OCI-LY1 (cell line): ENCODE results near the gene NHERF2.

Experiments
- H2AFZ ChIP-seq: fragments of 200-600 bp; sonication (generic), shearing (Covaris generic); 2 replicates; pipeline ENCODE4 v1.6.0; 2014; ENCODE audit warnings: antibody characterized with exemption, mild to moderate bottlenecking, low read length
- H3F3A ChIP-seq: fragments of 200-600 bp; sonication (generic), shearing (Covaris generic); 2 replicates; pipeline ENCODE4 v1.6.0; 2014; ENCODE audit warnings: mild to moderate bottlenecking, antibody characterized with exemption, low read length, moderate library complexity; ENCODE audit not compliant: insufficient read depth
- H3K27ac ChIP-seq: fragments of 200-600 bp; sonication (generic); 2 replicates; pipeline ENCODE4 v1.5.1; 2014; ENCODE audit warnings: low read length, mixed run types, mild to moderate bottlenecking, low read depth; ENCODE audit not compliant: poor library complexity, severe bottlenecking
- H3K27me3 ChIP-seq: fragments of 200-600 bp; sonication (generic); 2 replicates; pipeline ENCODE4 v1.6.0; 2014; ENCODE audit warnings: antibody characterized with exemption, mild to moderate bottlenecking, low read length, moderate library complexity; ENCODE audit not compliant: insufficient read depth
- H3K36me3 ChIP-seq: fragments of 200-600 bp; sonication (generic); 2 replicates; pipeline ENCODE4 v1.6.1; 2014; ENCODE audit warnings: mild to moderate bottlenecking, antibody characterized with exemption, low read length, moderate library complexity, mixed read lengths; ENCODE audit not compliant: insufficient read depth
- H3K4me1 ChIP-seq: fragments of 200-600 bp; sonication (generic); 2 replicates; pipeline ENCODE4 v1.5.1; 2014; ENCODE audit warnings: mild to moderate bottlenecking, low read length, moderate library complexity; ENCODE audit not compliant: insufficient read depth, severe bottlenecking
- H3K4me2 ChIP-seq: fragments of 200-600 bp; sonication (generic), shearing (Covaris generic); 2 replicates; pipeline ENCODE4 v1.6.1; 2014; ENCODE audit warnings: low read length
- H3K4me3 ChIP-seq: fragments of 200-600 bp; sonication (generic); 2 replicates; pipeline ENCODE4 v1.5.1; 2014; ENCODE audit warnings: low read length, low read depth, mild to moderate bottlenecking, mixed read lengths; ENCODE audit not compliant: poor library complexity, severe bottlenecking
- H3K79me2 ChIP-seq: fragments of 200-600 bp; shearing (Covaris generic); 2 replicates; pipeline ENCODE4 v1.6.1; 2016; ENCODE audit warnings: mixed run types, low read length, mixed read lengths; ENCODE audit not compliant: insufficient read depth
- H3K9ac ChIP-seq: fragments of 200-600 bp; sonication (generic), shearing (Covaris generic); 2 replicates; pipeline ENCODE4 v1.6.1; 2014; ENCODE audit warnings: mild to moderate bottlenecking, low read length, mixed read lengths
- H3K9me2 ChIP-seq: fragments of 200-600 bp; sonication (generic), shearing (Covaris generic); 2 replicates; pipeline ENCODE4 v1.6.1; 2014; ENCODE audit warnings: low read depth, mild to moderate bottlenecking, low read length, mixed read lengths
- H3K9me3 ChIP-seq: fragments of 200-600 bp; shearing (Covaris generic); 2 replicates; pipeline ENCODE4 v1.6.1; 2014; ENCODE audit warnings: low read length, mixed read lengths
- H4K20me1 ChIP-seq: fragments of 200-600 bp; sonication (generic), shearing (Covaris generic); 2 replicates; pipeline ENCODE4 v1.6.0; 2016; ENCODE audit warnings: mild to moderate bottlenecking, low read length; ENCODE audit not compliant: insufficient read depth
- CTCF ChIP-seq: fragments of 200-600 bp; sonication (generic), shearing (Covaris generic); IDR thresholded peaks from 2 replicates; pipeline ENCODE4 v1.5.1; 2017; ENCODE audit warnings: mild to moderate bottlenecking, antibody characterized with exemption, low read length, moderate library complexity, mixed read lengths
- EZH2 ChIP-seq: fragments of 200-600 bp; sonication (generic), shearing (Covaris generic); IDR thresholded peaks from 2 replicates; pipeline ENCODE4 v1.8.0; 2017; ENCODE audit warnings: borderline replicate concordance, mixed run types, mild to moderate bottlenecking, antibody characterized with exemption, low read length, moderate library complexity, mixed read lengths

Gene NHERF2

GRCh38 chr16:2037647-2038381 is 11.1 kb downstream of the NHERF2 start:
- Histone ChIP-seq H3K27me3 (peaks cover 12% of the 10 kb centered on the region), H3K9me3 (no peaks in the 10 kb centered on the region), H3K4me3 (no peak overlapping the region), H3F3A (no peaks in the 10 kb centered on the region), H3K36me3 (no peaks in the 10 kb centered on the region), H3K27ac (no peak overlapping the region), H3K79me2 (no peaks in the 10 kb centered on the region), H2AFZ (no peak overlapping the region), H3K9ac (no peak overlapping the region), H4K20me1 (no peaks in the 10 kb centered on the region), H3K4me2 (no peak overlapping the region), H3K9me2 (no peaks in the 10 kb centered on the region), H3K4me1 (no peaks in the 10 kb centered on the region)
- no peak for TF ChIP-seq EZH2
- no peak for TF ChIP-seq CTCF

GRCh38 chr16:2038382-2039231 is 11.9 kb downstream of the NHERF2 start:
- Histone ChIP-seq H3K9me3 (no peaks in the 10 kb centered on the region), H3K4me3 (no peak overlapping the region), H3K4me1 (no peaks in the 10 kb centered on the region), H3K9ac (no peak overlapping the region), H3K9me2 (no peaks in the 10 kb centered on the region), H3K4me2 (no peak overlapping the region), H3K36me3 (peaks cover 4% of the 10 kb centered on the region; the same call in 1 of the 2 replicates), H3F3A (no peaks in the 10 kb centered on the region), H3K79me2 (no peaks in the 10 kb centered on the region), H3K27ac (no peak overlapping the region), H2AFZ (no peak overlapping the region), H4K20me1 (no peaks in the 10 kb centered on the region), H3K27me3 (peaks cover 12% of the 10 kb centered on the region)
- no peak for TF ChIP-seq CTCF
- no peak for TF ChIP-seq EZH2

- peaks cover 12% of the 10 kb centered on the region for H3K27me3 ChIP-seq
- no peak overlapping the region for H2AFZ ChIP-seq
- no peak overlapping the region for H3K4me3 ChIP-seq
- no peaks in the 10 kb centered on the region for H3K9me3 ChIP-seq
- TF ChIP-seq EZH2 (no peak), CTCF (no peak)
- H3K4me1 ChIP-seq, result no peaks in the 10 kb centered on the region
- H3K4me2 ChIP-seq, result no peak overlapping the region
- no peak overlapping the region for H3K9ac ChIP-seq
- H3K9me2 ChIP-seq, result no peaks in the 10 kb centered on the region
- H3K27ac ChIP-seq, result no peak overlapping the region
- peaks cover 8% of the 10 kb centered on the region; the same call in 1 of the 2 replicates for H3K36me3 ChIP-seq
- no peaks in the 10 kb centered on the region for H3K79me2 ChIP-seq
- no peaks in the 10 kb centered on the region for H3F3A ChIP-seq
- H4K20me1 ChIP-seq, result no peaks in the 10 kb centered on the region
Observed at GRCh38 chr16:2039274-2040031, 12.8 kb downstream of the NHERF2 start.
